ENCODE results near the gene PUSL1.

DNA sequence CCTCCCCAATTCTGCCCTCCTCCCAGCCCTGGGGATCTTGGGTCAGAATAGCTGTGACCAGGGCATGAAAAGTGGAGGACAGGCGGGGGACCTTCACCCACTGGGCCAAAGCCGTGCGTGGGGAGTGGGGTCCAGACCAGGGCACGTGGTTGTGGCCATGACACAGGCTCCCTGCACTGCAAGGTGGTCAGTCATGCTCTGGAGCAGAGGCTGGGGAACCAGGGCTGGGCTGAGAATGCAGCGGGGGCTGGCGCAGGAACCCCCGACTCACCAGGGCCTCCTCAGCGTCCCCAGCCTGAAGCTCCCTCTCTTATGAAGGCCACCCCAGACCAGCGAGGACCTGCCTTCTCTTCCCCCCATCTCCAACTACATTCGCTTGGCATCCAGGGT is 38.1 kb downstream of the PUSL1 start:
- TF ChIP-seq POLR2A (IDR thresholded peaks at IDR 0.05) (no peak), EP300 (IDR thresholded peaks at IDR 0.05) (no peak)
- TF ChIP-seq, protein P1, sequence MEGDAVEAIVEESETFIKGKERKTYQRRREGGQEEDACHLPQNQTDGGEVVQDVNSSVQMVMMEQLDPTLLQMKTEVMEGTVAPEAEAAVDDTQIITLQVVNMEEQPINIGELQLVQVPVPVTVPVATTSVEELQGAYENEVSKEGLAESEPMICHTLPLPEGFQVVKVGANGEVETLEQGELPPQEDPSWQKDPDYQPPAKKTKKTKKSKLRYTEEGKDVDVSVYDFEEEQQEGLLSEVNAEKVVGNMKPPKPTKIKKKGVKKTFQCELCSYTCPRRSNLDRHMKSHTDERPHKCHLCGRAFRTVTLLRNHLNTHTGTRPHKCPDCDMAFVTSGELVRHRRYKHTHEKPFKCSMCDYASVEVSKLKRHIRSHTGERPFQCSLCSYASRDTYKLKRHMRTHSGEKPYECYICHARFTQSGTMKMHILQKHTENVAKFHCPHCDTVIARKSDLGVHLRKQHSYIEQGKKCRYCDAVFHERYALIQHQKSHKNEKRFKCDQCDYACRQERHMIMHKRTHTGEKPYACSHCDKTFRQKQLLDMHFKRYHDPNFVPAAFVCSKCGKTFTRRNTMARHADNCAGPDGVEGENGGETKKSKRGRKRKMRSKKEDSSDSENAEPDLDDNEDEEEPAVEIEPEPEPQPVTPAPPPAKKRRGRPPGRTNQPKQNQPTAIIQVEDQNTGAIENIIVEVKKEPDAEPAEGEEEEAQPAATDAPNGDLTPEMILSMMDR (IDR thresholded peaks at IDR 0.05): no peak

All from stomach (tissue), 4 donors.